A673 (cell line): ENCODE results near the gene BRME1. TPM values are rescaled to one million over a fixed set of nuclear protein-coding genes. Genes with fewer than 3 reads are reported as not detected.
"Not testable (repeated sequence)": the region's sequence is repeated elsewhere in the genome, so short reads cannot be mapped to it uniquely, and the experiment has no call there.

Experiments used
- BruUV-seq: library from RNA; stranded (reverse); fragments of 400-500 nt; replicated peaks from 2 replicates; lab custom pipeline; 2021; lab: Mats Ljungman, UMichigan
- CTCF ChIA-PET: fragments of 300-600 bp; sonication (Branson Sonifier 250); formaldehyde crosslinking; loops from one replicate; lab custom pipeline; 2022; ENCODE audit warnings: antibody characterized with exemption; lab: Charles Lee
- POLR2A ChIA-PET: fragments of 300-600 bp; sonication (Branson Sonifier 250); formaldehyde crosslinking; loops from one replicate; lab custom pipeline; 2022; ENCODE audit warnings: antibody characterized with exemption; ENCODE audit not compliant: low non-redundant PET; lab: Charles Lee
- DNase-seq: peaks from one replicate; pipeline ENCODE4 v3.0.0-alpha.2; 2015; ENCODE audit warnings: low spot score
- H3K27ac ChIP-seq: fragments of 200-600 bp; sonication (generic); 2 replicates; pipeline ENCODE4 v1.5.1; 2016; ENCODE audit warnings: mixed run types, low read depth, mild to moderate bottlenecking, mixed read lengths, antibody characterized with exemption, low read length; ENCODE audit not compliant: poor library complexity, severe bottlenecking
- H3K27me3 ChIP-seq: fragments of 200-600 bp; sonication (generic); replicated peaks from 2 replicates; pipeline ENCODE4 v1.6.1; 2017; ENCODE audit warnings: mixed run types, low read depth, mild to moderate bottlenecking, mixed read lengths, antibody characterized with exemption, low read length; ENCODE audit not compliant: insufficient read depth, poor library complexity
- H3K36me3 ChIP-seq: fragments of 200-600 bp; sonication (generic); 2 replicates; pipeline ENCODE4 v1.6.1; 2016; ENCODE audit warnings: mixed run types, mild to moderate bottlenecking, mixed read lengths, antibody characterized with exemption, low read length; ENCODE audit not compliant: insufficient read depth, poor library complexity, severe bottlenecking
- H3K4me1 ChIP-seq: fragments of 200-600 bp; sonication (generic); 2 replicates; pipeline ENCODE4 v1.6.1; 2017; ENCODE audit warnings: mixed run types, mild to moderate bottlenecking, mixed read lengths, antibody characterized with exemption, low read length; ENCODE audit not compliant: insufficient read depth, poor library complexity, severe bottlenecking
- H3K4me3 ChIP-seq: fragments of 200-600 bp; sonication (generic); 2 replicates; pipeline ENCODE4 v1.5.1; 2016; ENCODE audit warnings: low read depth, mixed run types, mild to moderate bottlenecking, mixed read lengths, low read length; ENCODE audit not compliant: poor library complexity, severe bottlenecking
- H3K9me3 ChIP-seq: fragments of 200-600 bp; sonication (generic); 2 replicates; pipeline ENCODE4 v1.6.1; 2016; ENCODE audit warnings: mixed run types, low read depth, mild to moderate bottlenecking, mixed read lengths, antibody characterized with exemption, low read length; ENCODE audit not compliant: poor library complexity, severe bottlenecking
- CTCF ChIP-seq: fragments of 300-800, 200-600 bp; sonication (generic); conservative IDR thresholded peaks from 2 replicates; pipeline ENCODE4 v1.5.1; 2017; ENCODE audit warnings: low read depth, mild to moderate bottlenecking, antibody characterized with exemption, low read length, moderate library complexity, mixed read lengths
- EZH2 ChIP-seq: fragments of 200-600 bp; sonication (generic); IDR thresholded peaks from 2 replicates; pipeline ENCODE4 v1.6.1; 2017; ENCODE audit warnings: borderline replicate concordance, low read depth, mild to moderate bottlenecking, mixed read lengths, antibody characterized with exemption, low read length; ENCODE audit not compliant: poor library complexity, severe bottlenecking
- intact Hi-C: fragments of 100-400 bp; cut with micrococcal nuclease; formaldehyde crosslinking; loops from one replicate; pipeline ENCODE4 v1.10.0; 2022; ENCODE audit not compliant: unreplicated experiment
- total RNA-seq: library from RNA; stranded (reverse); gene quantifications from 2 replicates; pipeline ENCODE4 v1.2.3, GENCODE V29; 2021

BRME1 gene
- total RNA-seq, 1 experiment from 2014 or later, result 4.0 TPM

- BruUV-seq, result no TSS peak
- intact Hi-C loops, result no loop called here
- Histone ChIP-seq H3K27ac (no peak overlapping the region), H3K36me3 (peaks cover 26% of the 10 kb centered on the region), H3K27me3 (no peaks in the 10 kb centered on the region), H3K4me3 (no peak overlapping the region), H3K4me1 (no peaks in the 10 kb centered on the region), H3K9me3 (peaks cover 5% of the 10 kb centered on the region)
- ChIA-PET POLR2A (no interaction called here), CTCF (no interaction called here)
- DNase-seq, result no peak
- TF ChIP-seq CTCF, result no peak
- no peak for TF ChIP-seq EZH2
These were observed 17.5 kb upstream of the BRME1 start for GRCh38 chr19:13923194-13923987.

DNA sequence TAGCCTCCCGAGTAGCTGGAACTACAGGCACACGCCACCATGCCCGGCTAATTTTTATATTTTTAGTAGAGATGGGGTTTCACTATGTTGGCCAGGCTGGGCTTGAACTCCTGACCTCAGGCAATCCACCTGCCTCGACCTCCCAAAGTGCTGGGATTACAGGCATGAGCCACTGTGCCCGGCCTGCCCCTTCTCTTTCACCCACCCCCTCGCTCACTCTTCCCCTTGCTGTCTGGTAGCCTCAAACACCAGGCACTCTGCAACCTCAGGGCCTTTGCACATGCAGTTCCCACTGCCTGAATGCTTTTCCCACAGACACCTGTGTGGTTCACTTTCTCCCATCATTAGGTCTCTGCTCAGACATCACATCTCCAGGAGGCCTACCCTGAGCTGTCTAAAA lies 16.2 kb upstream of the BRME1 start:
- CTCF ChIA-PET, H3K9me3 ChIP-seq, H3K4me1 ChIP-seq, intact Hi-C loops, H3K27me3 ChIP-seq, H3K27ac ChIP-seq, DNase-seq, BruUV-seq, H3K4me3 ChIP-seq: not testable (repeated sequence)
- POLR2A ChIA-PET, result interaction anchor here (0.8 kb wide), 1 partner anchor 101 kb away, joined by 3 read pairs; no protein-coding TSS in a partner anchor
- peaks cover 21% of the 10 kb centered on the region for H3K36me3 ChIP-seq

- POLR2A ChIA-PET, result interaction anchor here (0.8 kb wide), 1 partner anchor 100 kb away, joined by 3 read pairs; no protein-coding TSS in a partner anchor
- Histone ChIP-seq H3K4me1 (no peaks in the 10 kb centered on the region), H3K27ac (no peak overlapping the region), H3K9me3 (peaks cover 5% of the 10 kb centered on the region), H3K27me3 (no peaks in the 10 kb centered on the region), H3K4me3 (no peak overlapping the region), H3K36me3 (peaks cover 17% of the 10 kb centered on the region)
- DNase-seq, result peak; percentile 80
- intact Hi-C loops, result no loop called here
- no TSS peak for BruUV-seq
- CTCF ChIA-PET, result no interaction called here
- TF ChIP-seq EZH2 (no peak), CTCF (no peak)
These were observed 15.2 kb upstream of the BRME1 start for GRCh38 chr19:13920940-13921747.
